Measurements from ENCODE around the gene ABI2.
"Not testable (repeated sequence)": the region's sequence is repeated elsewhere in the genome, so short reads cannot be mapped to it uniquely, and the experiment has no call there.

Gene ABI2

GRCh38 chr2:203327901-203328759 lies at the start of gene ABI2:
Gene ABI2 (plus strand): TSS chr2:203328394. CDS start chr2:203328515, 121 bp downstream.
- DNase-seq, result peak; percentile 74

DNA sequence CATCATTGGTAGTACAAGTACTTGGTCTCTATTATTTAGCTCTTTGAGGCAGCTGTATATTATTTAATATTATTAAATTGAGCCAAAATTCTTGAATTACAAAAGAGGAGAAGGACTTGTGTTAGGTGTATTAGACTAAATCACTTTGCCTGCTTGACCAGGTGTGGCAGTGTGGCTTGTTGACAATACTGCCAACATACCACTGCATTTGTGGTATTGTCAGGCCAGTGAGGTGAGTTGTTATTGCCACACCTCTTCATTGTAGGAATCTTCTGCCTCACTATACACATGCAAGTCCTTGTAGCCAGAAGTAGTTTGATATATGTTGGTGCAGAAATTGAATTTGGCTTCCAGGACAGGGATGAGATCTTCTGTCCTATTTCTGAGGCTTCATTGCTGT lies 48.9 kb upstream of the ABI2 start:
- no peak for DNase-seq

- DNase-seq, result no peak
These were observed 47.6 kb upstream of the ABI2 start for GRCh38 chr2:203280428-203281064.

DNA sequence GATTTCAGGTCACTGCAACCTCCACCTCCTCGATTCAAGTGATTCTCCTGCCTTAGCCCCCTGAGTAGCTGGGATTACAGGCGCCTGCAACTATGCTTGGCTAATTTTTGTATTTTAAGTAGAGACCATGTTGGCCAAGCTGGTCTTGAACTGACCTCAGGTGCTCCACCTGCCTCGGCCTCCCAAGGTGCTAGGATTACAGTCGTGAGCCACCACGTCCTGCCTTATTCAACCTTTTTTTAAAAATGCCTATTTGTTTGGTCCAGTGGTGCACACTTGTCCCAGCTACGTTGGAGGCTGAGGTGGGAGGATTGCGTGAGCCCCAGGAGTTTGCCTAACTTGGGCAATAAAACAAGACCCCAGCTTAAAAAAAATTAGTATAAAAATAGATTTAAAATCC lies 46.1 kb upstream of the ABI2 start:
- DNase-seq, result no peak

- no peak for DNase-seq
These were observed 41.7 kb upstream of the ABI2 start for GRCh38 chr2:203286532-203286931.

DNA sequence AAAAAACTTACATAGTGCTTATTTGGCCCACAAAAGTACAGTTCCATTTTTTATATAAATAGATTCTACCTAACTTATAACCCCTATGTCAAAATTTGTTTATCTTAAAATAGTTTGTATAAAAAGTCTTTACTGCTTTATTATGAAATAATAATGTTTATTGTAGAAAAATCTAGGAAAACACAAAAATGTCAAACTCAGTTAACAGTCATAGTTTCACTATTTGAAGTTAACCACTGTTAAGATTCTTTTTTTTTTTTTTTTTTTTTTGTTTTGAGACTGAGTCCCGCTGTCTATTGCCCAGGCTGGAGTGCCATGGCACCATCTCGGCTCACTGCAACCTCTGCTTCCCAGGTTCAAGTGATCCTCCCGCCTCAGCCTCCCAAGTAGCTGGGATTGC lies 26.5 kb upstream of the ABI2 start:
- DNase-seq, result no peak

DNA sequence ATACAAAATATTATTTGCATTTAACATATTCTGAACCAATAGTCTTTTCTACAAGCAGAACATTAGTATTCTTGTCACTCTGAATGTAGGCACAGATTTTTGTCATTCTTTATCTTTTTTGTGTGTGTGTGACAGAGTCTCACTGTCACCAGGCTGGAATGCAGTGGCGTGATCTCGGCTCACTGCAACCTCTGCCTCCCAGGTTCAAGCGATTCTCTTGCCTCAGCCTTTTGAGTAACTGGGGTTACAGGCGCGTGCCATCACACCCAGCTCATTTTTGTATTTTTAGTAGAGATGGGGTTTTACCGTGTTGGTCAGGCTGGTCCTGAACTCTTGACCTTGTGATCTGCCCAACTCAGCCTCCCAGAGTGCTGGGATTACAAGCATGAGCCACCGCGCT lies 25.6 kb upstream of the ABI2 start:
- DNase-seq, result not testable (repeated sequence)

GRCh38 chr2:203310688-203311436 lies 17.3 kb upstream of the ABI2 start:
- no peak for DNase-seq

- no peak for DNase-seq
These were observed 1.8 kb upstream of the ABI2 start for GRCh38 chr2:203326356-203326755.

DNA sequence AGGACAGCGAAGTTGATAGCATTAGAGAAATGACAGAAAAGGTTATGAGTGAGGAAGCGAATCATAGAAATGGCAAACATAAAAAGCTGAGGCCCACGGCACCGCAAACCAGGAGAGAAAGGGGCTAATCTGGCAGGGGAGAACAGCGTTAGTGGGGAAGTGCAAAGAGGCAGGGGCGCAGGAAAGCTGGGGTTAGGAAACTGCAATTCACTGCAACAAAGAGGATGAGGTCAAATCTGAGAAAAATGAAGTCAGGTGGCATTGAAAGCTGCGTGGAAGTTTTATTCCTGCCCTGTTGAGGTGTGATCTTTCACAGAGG lies 653 bp upstream of the ABI2 start:
- DNase-seq, result peak; percentile 47

DNA sequence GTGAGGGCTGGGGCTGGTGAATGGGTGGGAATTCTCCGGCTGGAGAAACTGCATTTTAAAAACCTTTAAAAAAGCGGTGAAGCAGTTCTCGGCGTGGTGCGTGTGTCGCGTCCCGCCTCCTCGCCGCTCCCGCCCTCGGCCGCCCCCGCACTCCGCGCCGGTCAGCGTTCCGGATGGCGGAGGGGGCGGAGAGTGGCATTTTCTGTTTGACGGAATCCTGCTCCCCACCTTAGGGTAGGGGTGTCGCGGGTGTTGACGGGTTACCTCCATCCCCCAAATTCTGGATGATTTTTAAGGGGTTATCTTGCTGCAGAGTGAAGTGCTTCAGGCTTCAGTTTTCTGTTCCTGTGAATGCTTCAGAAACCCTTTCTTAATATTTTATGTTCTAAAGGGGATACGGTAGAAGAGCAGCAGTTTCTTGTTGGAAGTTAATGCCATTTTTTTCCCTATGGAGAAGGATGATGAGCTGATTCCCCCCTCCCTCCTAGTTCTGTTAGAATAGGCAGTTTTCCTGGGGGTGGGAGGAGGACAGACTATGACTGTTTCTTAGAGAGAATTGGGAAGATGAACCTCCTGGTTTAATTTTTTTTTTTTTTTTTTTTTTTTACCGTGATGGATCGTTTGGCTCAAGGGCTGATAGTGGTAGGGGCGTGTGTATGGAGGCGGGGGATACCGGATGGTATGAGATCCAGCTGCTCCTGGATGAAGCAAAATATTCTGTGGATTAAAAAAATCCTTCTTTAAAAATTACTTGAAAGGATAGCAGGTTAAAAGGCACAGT lies 756 bp downstream of the ABI2 start:
- DNase-seq, result peak; percentile 28

- DNase-seq, result no peak
These were observed 2.2 kb downstream of the ABI2 start for GRCh38 chr2:203330434-203330833.

GRCh38 chr2:203338322-203338721 lies 10.1 kb downstream of the ABI2 start:
- no peak for DNase-seq

- no peak for DNase-seq
These were observed 12.7 kb downstream of the ABI2 start for GRCh38 chr2:203340791-203341487.

- DNase-seq, result no peak
These were observed 13.6 kb downstream of the ABI2 start for GRCh38 chr2:203341741-203342310.

DNA sequence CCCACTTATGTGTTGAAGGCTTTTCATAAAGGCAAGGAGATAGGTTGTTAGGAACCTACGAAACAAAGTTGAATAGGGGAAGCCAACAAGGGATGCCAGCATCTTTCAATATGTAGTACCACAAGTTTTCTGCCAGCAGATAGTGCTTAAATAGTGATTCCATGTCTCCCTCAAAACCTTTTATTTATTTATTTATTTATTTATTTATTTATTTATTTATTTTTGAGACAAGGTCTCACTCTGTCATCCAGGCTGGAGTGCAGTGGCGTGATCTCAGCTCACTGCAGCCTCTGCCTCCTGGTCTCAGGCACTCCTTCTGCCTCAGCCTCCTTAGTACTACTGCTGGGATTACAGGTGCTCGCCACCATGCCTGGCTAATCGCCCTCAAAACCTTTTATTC lies 14.2 kb downstream of the ABI2 start:
- not testable (repeated sequence) for DNase-seq

GRCh38 chr2:203344667-203345066 lies 16.5 kb downstream of the ABI2 start:
- DNase-seq, result no peak

DNA sequence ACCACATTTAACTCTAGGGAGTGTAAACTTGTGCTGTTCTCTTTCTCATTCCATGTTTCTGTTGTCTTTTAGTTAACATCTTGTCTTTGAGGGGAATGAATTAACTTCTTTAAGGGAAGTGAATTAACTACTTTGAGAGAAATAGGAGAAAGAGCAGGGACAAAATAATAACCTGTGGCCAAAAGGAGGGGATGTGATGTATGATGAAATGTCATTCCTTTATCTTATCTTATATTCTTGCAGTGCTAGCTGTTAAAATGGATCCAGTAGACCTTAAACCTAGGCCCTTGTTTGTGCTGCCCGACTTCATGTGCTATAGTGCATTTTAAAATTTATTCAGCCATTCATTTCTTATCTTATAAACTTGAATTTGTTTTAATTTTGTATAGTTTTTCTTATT lies 18.4 kb downstream of the ABI2 start:
- DNase-seq, result no peak

DNA sequence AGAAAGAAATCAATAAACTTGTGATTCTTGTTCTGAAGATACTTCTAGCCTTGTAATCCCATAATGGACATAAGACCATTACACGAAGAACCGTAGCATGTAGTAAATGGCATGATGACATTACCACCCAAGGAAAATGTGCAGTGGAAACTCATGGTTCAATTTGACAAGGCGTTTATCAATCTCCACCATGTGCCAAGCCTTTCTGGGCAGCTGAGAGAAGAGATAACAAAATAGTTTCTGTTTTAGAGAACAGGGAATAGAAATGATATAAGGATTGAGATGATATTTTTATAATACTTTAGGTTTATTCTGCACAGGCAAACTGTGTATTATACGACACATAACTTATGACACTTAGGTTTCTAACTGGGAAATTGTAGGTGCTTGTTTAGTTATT lies 19.2 kb downstream of the ABI2 start:
- DNase-seq, result no peak

GRCh38 chr2:203352604-203353255 lies 24.5 kb downstream of the ABI2 start:
- DNase-seq, result no peak

GRCh38 chr2:203354966-203355365 lies 26.8 kb downstream of the ABI2 start:
- no peak for DNase-seq

GRCh38 chr2:203359450-203359849 lies 31.3 kb downstream of the ABI2 start:
- no peak for DNase-seq

All from NCI-H1694 treated with DMSO at 0.1 percent for 48 hours (cell line).